ENCODE data around the gene CHPF. TPM values are rescaled to one million over a fixed set of nuclear protein-coding genes. Genes with fewer than 3 reads are reported as not detected.

The CHPF gene
- total and polyA plus RNA-seq, 5 experiments from 2014 or later = 3.7 to 4.2 (median 3.8) TPM

DNA sequence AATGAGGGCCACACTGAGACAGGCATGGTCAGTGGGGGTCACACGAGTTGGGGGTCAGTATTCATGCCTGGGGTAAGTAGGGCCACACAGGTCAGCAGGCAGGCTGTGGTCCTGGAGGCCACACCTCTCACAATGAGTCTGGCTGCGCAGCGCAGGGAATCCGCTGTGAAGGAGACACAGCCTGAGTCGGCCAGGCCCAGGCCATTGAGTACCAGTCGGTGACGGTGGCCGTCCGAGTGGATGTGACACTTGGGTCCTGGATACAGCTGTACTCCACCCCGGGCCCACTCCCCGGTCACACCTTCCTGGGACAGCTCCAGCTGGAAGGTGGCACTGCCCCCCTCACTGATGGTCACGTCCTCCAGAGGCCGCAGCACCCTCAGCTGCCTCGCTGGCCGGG lies 10.7 kb upstream of the CHPF start:
- Mint-ChIP-seq H3K9me3 (no peaks in the 10 kb centered on the region), H3K27me3 (peaks cover 17 to 57% (median 30%) of the 10 kb centered on the region in 5 donors), H3K4me1 (peaks cover 7 to 16% (median 11%) of the 10 kb centered on the region in 4 donors), H3K4me3 (peak overlapping the region in 2 of 10 donors; percentile 22 to 41), H3K36me3 (no peaks in the 10 kb centered on the region), H3K27ac (no peak overlapping the region)
- no peak for DNase-seq
- no peak for ATAC-seq
- POLR2A ChIA-PET = no interaction called here

- DNase-seq (no peak), ATAC-seq (no peak)
- Mint-ChIP-seq H3K27me3 (peaks cover 20 to 55% (median 31%) of the 10 kb centered on the region in 5 donors), H3K4me1 (peaks cover 7 to 16% (median 11%) of the 10 kb centered on the region in 4 donors), H3K4me3 (peak overlapping the region; percentile 11 to 84 (median 64)), H3K9me3 (no peaks in the 10 kb centered on the region), H3K36me3 (no peaks in the 10 kb centered on the region), H3K27ac (no peak overlapping the region)
- POLR2A ChIA-PET = no interaction called here
Measured at GRCh38 chr2:219553463-219553963, 9.9 kb upstream of the CHPF start.

- Mint-ChIP-seq H3K27me3 (peaks cover 23 to 57% (median 35%) of the 10 kb centered on the region in 5 donors), H3K27ac (peak overlapping the region in 1 of 10 donors; percentile 62), H3K9me3 (no peaks in the 10 kb centered on the region), H3K36me3 (no peaks in the 10 kb centered on the region), H3K4me1 (peaks cover 7 to 16% (median 11%) of the 10 kb centered on the region in 4 donors), H3K4me3 (peak overlapping the region; percentile 11 to 84 (median 64))
- POLR2A ChIA-PET = interaction anchor here (1.5 kb wide), 1 partner anchor 55 kb away, joined by 4 read pairs; the partner anchor contains the start of gene GMPPA
- ATAC-seq (no peak), DNase-seq (no peak)
Measured at GRCh38 chr2:219553168-219553417, 9.5 kb upstream of the CHPF start.

GRCh38 chr2:219552382-219553167 lies 9.0 kb upstream of the CHPF start:
- POLR2A ChIA-PET = interaction anchor here (0.9 to 1.5 kb wide), 2 partner anchors 50 to 54 kb away, joined by 3 to 4 read pairs; partner anchors contain the start of gene GMPPA
- peak overlapping the region in 1 of 10 donors; percentile 43 for H3K27ac Mint-ChIP-seq
- peak overlapping the region; percentile 69 to 90 (median 77) for H3K4me3 Mint-ChIP-seq
- DNase-seq (peak; percentile 67 to 82 (median 77)), ATAC-seq (peak; percentile 92)
- H3K4me1 Mint-ChIP-seq = peaks cover 7 to 16% (median 11%) of the 10 kb centered on the region in 4 donors
- H3K36me3 Mint-ChIP-seq = no peaks in the 10 kb centered on the region
- H3K27me3 Mint-ChIP-seq = peaks cover 23 to 62% (median 36%) of the 10 kb centered on the region in 5 donors
- H3K9me3 Mint-ChIP-seq = no peaks in the 10 kb centered on the region

DNA sequence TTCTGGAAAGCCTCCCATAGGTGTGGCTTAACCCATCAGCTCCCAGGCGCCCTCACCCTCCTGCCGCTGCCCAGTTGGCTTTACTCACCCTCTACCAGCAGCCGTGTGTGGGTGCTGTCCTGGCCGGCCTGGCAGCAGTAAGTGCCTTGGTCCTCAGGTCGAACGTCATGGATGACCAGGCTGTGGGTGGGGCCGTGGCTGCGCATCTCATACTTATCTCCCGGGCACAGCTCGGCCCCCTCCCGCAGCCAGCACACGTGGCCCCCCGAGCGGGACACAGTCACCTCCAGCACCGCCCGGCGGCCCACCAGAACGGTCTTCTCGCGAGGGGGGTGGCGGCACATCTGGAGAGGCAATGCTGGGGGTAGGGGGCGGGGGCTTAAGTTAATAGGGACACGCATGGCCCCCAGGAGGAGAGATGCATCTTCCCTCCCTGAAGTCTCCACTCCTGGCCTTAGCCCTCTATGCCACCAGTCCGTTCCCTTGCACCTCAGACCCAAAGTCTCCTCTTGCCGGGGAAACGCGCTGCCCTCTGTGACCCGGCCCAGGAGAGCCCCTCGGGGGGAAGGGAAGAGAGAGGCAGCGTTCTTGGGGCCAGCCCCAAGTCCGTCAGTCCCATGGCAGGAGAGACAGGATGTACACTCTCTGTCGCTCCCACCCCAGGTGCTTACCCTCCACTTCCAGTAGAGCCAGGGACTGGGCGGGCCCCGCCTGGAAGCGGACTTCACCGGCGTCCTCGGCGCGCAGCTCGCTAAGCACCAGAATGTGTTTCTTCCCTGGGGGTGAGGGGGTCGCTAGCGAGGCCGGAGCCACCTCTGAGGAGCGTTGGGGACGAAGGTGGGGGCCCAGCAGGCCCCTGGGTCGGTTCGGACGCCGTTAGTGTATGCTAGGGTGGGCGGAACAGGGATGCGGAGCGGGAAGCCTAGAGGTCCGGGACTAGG lies 8.1 kb upstream of the CHPF start:
- H3K4me1 Mint-ChIP-seq = peaks cover 7 to 16% (median 11%) of the 10 kb centered on the region in 4 donors
- DNase-seq (no peak), ATAC-seq (peak; percentile 30 to 39)
- no peaks in the 10 kb centered on the region for H3K9me3 Mint-ChIP-seq
- peaks cover 24 to 71% (median 42%) of the 10 kb centered on the region in 5 donors for H3K27me3 Mint-ChIP-seq
- peak overlapping the region; percentile 62 to 90 (median 77) for H3K4me3 Mint-ChIP-seq
- no peaks in the 10 kb centered on the region for H3K36me3 Mint-ChIP-seq
- H3K27ac Mint-ChIP-seq = peak overlapping the region in 3 of 10 donors; percentile 43 to 53 (median 46)
- POLR2A ChIA-PET = interaction anchor here (0.9 to 1.5 kb wide), 4 partner anchors 9 to 53 kb away, joined by 3 to 4 read pairs (median 4); partner anchors contain the start of gene GMPPA

GRCh38 chr2:219549619-219550018 lies 6.0 kb upstream of the CHPF start:
- H3K36me3 Mint-ChIP-seq = no peaks in the 10 kb centered on the region
- no peak overlapping the region for H3K27ac Mint-ChIP-seq
- peak overlapping the region in 1 of 10 donors; percentile 37 for H3K4me3 Mint-ChIP-seq
- no peak for ATAC-seq
- H3K4me1 Mint-ChIP-seq = peaks cover 8 to 21% (median 15%) of the 10 kb centered on the region in 4 donors
- no peak for DNase-seq
- no peaks in the 10 kb centered on the region for H3K9me3 Mint-ChIP-seq
- POLR2A ChIA-PET = no interaction called here
- peaks cover 27 to 70% (median 45%) of the 10 kb centered on the region in 5 donors for H3K27me3 Mint-ChIP-seq

DNA sequence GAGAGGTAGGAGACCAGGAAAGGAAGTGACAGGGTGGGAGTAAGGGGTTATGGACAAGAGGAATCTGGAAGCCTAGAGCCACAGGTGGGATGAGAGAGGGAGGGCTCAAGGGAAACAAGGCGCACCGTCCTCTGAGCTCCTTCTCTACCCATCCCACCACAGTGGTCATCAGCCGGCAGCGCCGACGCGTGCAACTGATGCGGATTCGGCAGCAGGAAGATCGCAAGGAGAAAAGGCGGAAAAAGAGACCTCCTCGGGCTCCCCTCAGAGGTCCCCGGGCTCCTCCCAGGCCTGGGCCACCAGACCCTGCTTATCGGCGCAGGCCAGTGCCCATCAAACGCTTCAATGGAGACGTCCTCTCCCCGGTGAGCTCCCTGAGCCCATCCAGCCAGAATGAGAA lies 5.4 kb upstream of the CHPF start:
- Mint-ChIP-seq H3K4me1 (peaks cover 13 to 27% (median 20%) of the 10 kb centered on the region in 4 donors), H3K27me3 (peaks cover 25 to 64% (median 39%) of the 10 kb centered on the region in 5 donors), H3K4me3 (peak overlapping the region in 1 of 10 donors; percentile 71), H3K36me3 (no peaks in the 10 kb centered on the region), H3K27ac (no peak overlapping the region), H3K9me3 (no peaks in the 10 kb centered on the region)
- no peak for ATAC-seq
- DNase-seq = no peak
- POLR2A ChIA-PET = no interaction called here

GRCh38 chr2:219547621-219548020 lies 4.0 kb upstream of the CHPF start:
- DNase-seq (no peak), ATAC-seq (no peak)
- H3K27ac Mint-ChIP-seq = no peak overlapping the region
- peaks cover 13 to 31% (median 17%) of the 10 kb centered on the region in 4 donors for H3K4me1 Mint-ChIP-seq
- H3K9me3 Mint-ChIP-seq = no peaks in the 10 kb centered on the region
- POLR2A ChIA-PET = no interaction called here
- peaks cover 17 to 55% (median 31%) of the 10 kb centered on the region in 5 donors for H3K27me3 Mint-ChIP-seq
- no peak overlapping the region for H3K4me3 Mint-ChIP-seq
- H3K36me3 Mint-ChIP-seq = no peaks in the 10 kb centered on the region

DNA sequence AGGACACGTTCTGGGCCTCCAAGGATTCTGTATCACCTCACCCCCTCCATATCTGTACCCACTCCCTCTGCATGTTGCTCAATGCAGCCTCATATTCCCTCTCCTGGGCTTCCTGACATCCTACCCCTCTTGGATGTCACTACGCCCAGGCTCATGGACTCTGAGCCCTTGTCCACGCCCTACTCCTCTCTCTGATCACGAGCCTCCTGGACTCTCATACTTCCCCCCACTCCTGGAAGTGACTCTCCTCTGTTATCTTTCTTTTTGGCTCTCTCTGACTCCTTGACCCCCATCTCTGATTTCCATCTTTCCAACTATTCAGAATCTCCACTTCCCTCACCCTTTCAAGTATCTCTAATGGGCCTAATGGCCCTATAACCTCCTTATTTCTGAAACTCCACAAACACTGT lies 2.3 kb upstream of the CHPF start:
- peaks cover 14 to 41% (median 22%) of the 10 kb centered on the region in 5 donors for H3K27me3 Mint-ChIP-seq
- no peak for DNase-seq
- no peaks in the 10 kb centered on the region for H3K36me3 Mint-ChIP-seq
- no peaks in the 10 kb centered on the region for H3K9me3 Mint-ChIP-seq
- H3K4me1 Mint-ChIP-seq = peaks cover 14 to 32% (median 24%) of the 10 kb centered on the region in 4 donors
- peak overlapping the region in 3 of 10 donors; percentile 33 to 46 (median 38) for H3K4me3 Mint-ChIP-seq
- POLR2A ChIA-PET = no interaction called here
- ATAC-seq = no peak
- H3K27ac Mint-ChIP-seq = peak overlapping the region in 1 of 10 donors; percentile 58

- peak overlapping the region in 5 of 10 donors; percentile 20 to 87 (median 75) for H3K4me3 Mint-ChIP-seq
- H3K27me3 Mint-ChIP-seq = peaks cover 13 to 36% (median 20%) of the 10 kb centered on the region in 5 donors
- peak overlapping the region in 2 of 10 donors; percentile 33 to 58 for H3K27ac Mint-ChIP-seq
- no peaks in the 10 kb centered on the region for H3K9me3 Mint-ChIP-seq
- ATAC-seq = no peak
- H3K36me3 Mint-ChIP-seq = no peaks in the 10 kb centered on the region
- DNase-seq = no peak
- POLR2A ChIA-PET = no interaction called here
- peaks cover 12 to 29% (median 23%) of the 10 kb centered on the region in 4 donors for H3K4me1 Mint-ChIP-seq
Measured at GRCh38 chr2:219545295-219545942, 1.8 kb upstream of the CHPF start.

DNA sequence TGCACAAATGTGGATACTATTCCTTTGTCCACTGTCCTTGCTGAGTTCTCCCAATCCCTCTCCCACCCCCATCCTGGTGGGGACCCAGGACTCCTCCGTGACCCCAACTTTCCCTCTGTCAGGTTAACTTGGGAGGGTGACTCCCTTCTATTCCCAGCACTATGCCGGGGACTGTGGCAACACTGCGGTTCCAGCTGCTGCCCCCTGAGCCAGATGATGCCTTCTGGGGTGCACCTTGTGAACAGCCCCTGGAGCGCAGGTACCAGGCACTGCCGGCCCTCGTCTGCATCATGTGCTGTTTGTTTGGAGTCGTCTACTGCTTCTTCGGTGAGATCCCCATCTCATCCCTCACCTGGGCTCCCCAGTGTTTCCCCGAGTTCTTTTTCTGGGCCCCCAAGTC lies 958 bp upstream of the CHPF start:
- Mint-ChIP-seq H3K27me3 (peaks cover 13 to 33% (median 20%) of the 10 kb centered on the region in 5 donors), H3K4me3 (peak overlapping the region; percentile 70 to 93 (median 84)), H3K9me3 (no peaks in the 10 kb centered on the region), H3K36me3 (no peaks in the 10 kb centered on the region), H3K4me1 (peaks cover 12 to 29% (median 23%) of the 10 kb centered on the region in 4 donors), H3K27ac (peak overlapping the region in 9 of 10 donors; percentile 29 to 91 (median 77))
- ATAC-seq (no peak), DNase-seq (no peak)
- POLR2A ChIA-PET = interaction anchor here (0.6 kb wide), 1 partner anchor 43 kb away, joined by 4 read pairs; no protein-coding TSS in a partner anchor
